Endothelial cell of umbilical vein (primary cell): ENCODE results near the gene FGF12.

Source experiments
- CTCF ChIP-seq, 2 donors: IDR thresholded peaks; 1 replicate in 1 of 2; 2 replicates in 1 of 2; pipeline ENCODE4 v1.5.1; 2011; ENCODE audit warnings: low read length in 2 of 2, mild to moderate bottlenecking in 2 of 2, moderate library complexity in 2 of 2, control low read depth in 1 of 2, inconsistent platforms in 1 of 2, low read depth in 1 of 2; ENCODE audit not compliant: insufficient read depth in 1 of 2; ENCODE audit errors: extremely low read depth in 1 of 2
- EZH2 ChIP-seq: IDR thresholded peaks from 2 replicates; pipeline ENCODE4 v1.6.1; 2012; ENCODE audit warnings: borderline replicate concordance, low read depth, mild to moderate bottlenecking, moderate library complexity, low read length, inconsistent platforms; ENCODE audit not compliant: severe bottlenecking
- FOS ChIP-seq: IDR thresholded peaks from 2 replicates; pipeline ENCODE4 v1.6.1; 2011; ENCODE audit warnings: mild to moderate bottlenecking, low read length, moderate library complexity, borderline replicate concordance; ENCODE audit not compliant: insufficient read depth
- POLR2A ChIP-seq: IDR thresholded peaks from 2 replicates; pipeline ENCODE4 v1.6.1; 2012; ENCODE audit warnings: low read depth, mild to moderate bottlenecking, control low read depth, low read length

- TF ChIP-seq CTCF (IDR thresholded peaks at IDR 0.05; ENCODE audit: extremely low read depth in 1 of 2, insufficient read depth in 1 of 2, low read depth in 1 of 2, low read length in 2 of 2) (no peak), EZH2 (no peak), POLR2A (no peak), FOS (no peak)
Measured at GRCh38 chr3:192260116-192261010, 467.0 kb downstream of the FGF12 start.
